ENCODE data around the gene RNF225.
A peak's percentile ranks its signal among the peaks of the same experiment; 100 is the strongest.

Gene RNF225

DNA sequence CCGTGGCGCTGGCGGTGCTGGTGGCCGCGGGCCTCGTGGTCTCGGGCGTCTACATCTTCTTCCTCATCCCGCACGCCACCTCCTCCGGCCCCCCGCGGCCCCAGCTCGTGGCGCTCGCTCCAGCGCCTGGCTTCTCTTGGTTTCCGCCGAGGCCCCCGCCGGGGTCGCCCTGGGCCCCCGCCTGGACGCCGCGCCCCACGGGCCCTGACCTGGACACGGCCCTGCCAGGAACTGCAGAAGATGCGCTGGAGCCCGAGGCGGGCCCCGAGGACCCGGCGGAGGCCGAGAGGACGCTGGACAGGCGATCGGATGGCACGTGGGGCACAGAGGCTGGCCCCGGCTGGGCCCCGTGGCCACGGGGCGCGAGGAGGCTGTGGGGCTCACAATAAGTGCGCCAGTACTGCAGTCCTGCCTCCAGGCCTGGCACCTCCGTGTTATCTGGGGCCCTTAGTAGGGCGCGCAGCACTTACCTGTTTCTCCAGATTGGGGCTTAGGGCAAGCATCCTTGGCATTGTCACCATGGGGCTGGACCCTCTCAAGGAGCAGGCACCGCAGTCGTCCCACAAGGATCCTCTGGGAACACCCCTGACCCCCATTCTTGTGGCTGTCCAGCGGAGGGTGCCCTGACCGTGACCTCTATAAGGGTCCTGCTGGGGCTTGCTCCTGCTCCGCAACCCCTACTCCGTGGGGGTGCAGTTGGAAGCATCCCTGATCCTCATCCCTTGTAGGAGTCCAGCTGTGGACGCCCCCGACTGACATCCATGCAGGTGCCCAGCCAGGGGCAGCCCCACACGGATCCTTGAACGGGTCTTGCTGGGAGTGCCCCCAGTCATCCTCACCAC lies 1.5 kb downstream of the RNF225 start:
- ATAC-seq: no peak
- no peak for TF ChIP-seq ZFP3 (CRISPR knock-in tag; IDR thresholded peaks at IDR 0.05)
- no peak for TF ChIP-seq ZNF565 (CRISPR knock-in tag; conservative IDR thresholded peaks at IDR 0.05; ENCODE audit: low read depth)
- TF ChIP-seq OSR1 (CRISPR knock-in tag; IDR thresholded peaks at IDR 0.05): no peak
- no peak for TF ChIP-seq ZC3H10 (CRISPR knock-in tag; IDR thresholded peaks at IDR 0.05)
- TF ChIP-seq CSDC2 (CRISPR knock-in tag; IDR thresholded peaks at IDR 0.05): no peak
- TF ChIP-seq TOX (CRISPR knock-in tag; IDR thresholded peaks at IDR 0.05; ENCODE audit: borderline replicate concordance): no peak
- TF ChIP-seq ESRRG (CRISPR knock-in tag; IDR thresholded peaks at IDR 0.05): no peak
- TF ChIP-seq BACH2 (CRISPR knock-in tag; IDR thresholded peaks at IDR 0.05; ENCODE audit: borderline replicate concordance): no peak

DNA sequence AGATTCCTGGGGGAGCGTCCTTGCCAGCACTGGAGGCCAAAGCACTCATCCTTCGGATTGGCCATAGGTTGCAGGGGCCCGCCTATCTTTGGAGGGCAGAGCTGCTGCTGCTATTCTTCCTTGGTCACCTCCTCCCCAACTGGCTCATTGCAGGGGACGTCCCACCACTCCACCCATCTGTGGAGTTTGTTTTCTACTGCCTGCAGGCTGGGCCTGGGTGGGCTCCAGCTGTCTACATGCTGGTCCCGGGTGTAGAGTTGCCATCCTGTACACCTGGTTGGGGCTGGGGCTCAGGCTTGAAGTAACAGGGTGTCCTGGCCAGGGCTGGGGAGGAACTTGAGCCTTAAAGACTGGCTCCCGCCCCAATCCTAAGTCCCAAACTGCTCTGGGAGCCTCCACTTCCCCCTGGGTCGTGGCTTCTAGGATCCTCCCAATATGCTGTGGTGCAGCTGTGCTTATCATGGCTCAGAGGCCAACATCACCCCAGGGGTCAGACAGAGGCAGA lies 2.1 kb downstream of the RNF225 start:
- ATAC-seq: no peak
- TF ChIP-seq ARNTL (CRISPR knock-in tag; IDR thresholded peaks at IDR 0.05; ENCODE audit: borderline replicate concordance, low read depth) (no peak), TCF4 (CRISPR knock-in tag; IDR thresholded peaks at IDR 0.05; ENCODE audit: borderline replicate concordance) (no peak), OSR1 (CRISPR knock-in tag; IDR thresholded peaks at IDR 0.05) (no peak), ZNF70 (CRISPR knock-in tag; IDR thresholded peaks at IDR 0.05) (no peak), ISL1 (CRISPR knock-in tag; IDR thresholded peaks at IDR 0.05) (no peak), ESRRG (CRISPR knock-in tag; IDR thresholded peaks at IDR 0.05) (no peak), SNAI2 (CRISPR knock-in tag; IDR thresholded peaks at IDR 0.05) (no peak), TOX (CRISPR knock-in tag; IDR thresholded peaks at IDR 0.05; ENCODE audit: borderline replicate concordance) (no peak), GLIS3 (CRISPR knock-in tag; IDR thresholded peaks at IDR 0.05) (no peak), BACH2 (CRISPR knock-in tag; IDR thresholded peaks at IDR 0.05; ENCODE audit: borderline replicate concordance) (no peak), ZC3H10 (CRISPR knock-in tag; IDR thresholded peaks at IDR 0.05) (no peak), RARB (CRISPR knock-in tag; IDR thresholded peaks at IDR 0.05) (no peak)
- TF ChIP-seq, protein P1, sequence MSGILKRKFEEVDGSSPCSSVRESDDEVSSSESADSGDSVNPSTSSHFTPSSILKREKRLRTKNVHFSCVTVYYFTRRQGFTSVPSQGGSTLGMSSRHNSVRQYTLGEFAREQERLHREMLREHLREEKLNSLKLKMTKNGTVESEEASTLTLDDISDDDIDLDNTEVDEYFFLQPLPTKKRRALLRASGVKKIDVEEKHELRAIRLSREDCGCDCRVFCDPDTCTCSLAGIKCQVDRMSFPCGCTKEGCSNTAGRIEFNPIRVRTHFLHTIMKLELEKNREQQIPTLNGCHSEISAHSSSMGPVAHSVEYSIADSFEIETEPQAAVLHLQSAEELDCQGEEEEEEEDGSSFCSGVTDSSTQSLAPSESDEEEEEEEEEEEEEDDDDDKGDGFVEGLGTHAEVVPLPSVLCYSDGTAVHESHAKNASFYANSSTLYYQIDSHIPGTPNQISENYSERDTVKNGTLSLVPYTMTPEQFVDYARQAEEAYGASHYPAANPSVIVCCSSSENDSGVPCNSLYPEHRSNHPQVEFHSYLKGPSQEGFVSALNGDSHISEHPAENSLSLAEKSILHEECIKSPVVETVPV (CRISPR knock-in tag; IDR thresholded peaks at IDR 0.05): no peak

DNA sequence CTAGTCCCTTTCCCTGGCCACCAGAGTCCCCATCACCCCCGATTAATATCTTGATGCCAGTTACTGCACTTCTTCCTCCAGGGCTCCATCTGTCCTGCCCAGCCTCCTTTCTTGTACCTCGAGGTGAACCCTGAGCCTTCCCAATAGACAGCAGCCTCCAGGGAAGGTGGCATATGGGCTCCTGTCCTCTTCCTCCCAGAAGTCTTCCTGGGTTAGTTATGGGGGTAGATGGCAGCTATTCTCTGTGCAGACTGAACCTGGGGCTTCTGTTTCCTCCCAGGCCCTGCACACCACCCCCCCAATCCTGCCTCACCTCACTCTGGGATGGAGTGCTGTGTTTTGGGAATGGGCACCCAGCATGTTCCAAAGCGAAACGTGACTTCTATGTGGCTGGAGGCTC lies 2.6 kb downstream of the RNF225 start:
- no peak for TF ChIP-seq ZC3H10 (CRISPR knock-in tag; IDR thresholded peaks at IDR 0.05)
- TF ChIP-seq ARNTL (CRISPR knock-in tag; IDR thresholded peaks at IDR 0.05; ENCODE audit: borderline replicate concordance, low read depth): no peak
- TF ChIP-seq ZNF8 (CRISPR knock-in tag; IDR thresholded peaks at IDR 0.05): no peak
- TF ChIP-seq SNAI2 (CRISPR knock-in tag; IDR thresholded peaks at IDR 0.05): no peak
- no peak for TF ChIP-seq ESRRG (CRISPR knock-in tag; IDR thresholded peaks at IDR 0.05)
- TF ChIP-seq RARB (CRISPR knock-in tag; IDR thresholded peaks at IDR 0.05): no peak
- no peak for TF ChIP-seq TCF4 (CRISPR knock-in tag; IDR thresholded peaks at IDR 0.05; ENCODE audit: borderline replicate concordance)
- TF ChIP-seq BACH2 (CRISPR knock-in tag; IDR thresholded peaks at IDR 0.05; ENCODE audit: borderline replicate concordance): no peak
- TF ChIP-seq ZNF70 (CRISPR knock-in tag; IDR thresholded peaks at IDR 0.05): no peak
- no peak for ATAC-seq

DNA sequence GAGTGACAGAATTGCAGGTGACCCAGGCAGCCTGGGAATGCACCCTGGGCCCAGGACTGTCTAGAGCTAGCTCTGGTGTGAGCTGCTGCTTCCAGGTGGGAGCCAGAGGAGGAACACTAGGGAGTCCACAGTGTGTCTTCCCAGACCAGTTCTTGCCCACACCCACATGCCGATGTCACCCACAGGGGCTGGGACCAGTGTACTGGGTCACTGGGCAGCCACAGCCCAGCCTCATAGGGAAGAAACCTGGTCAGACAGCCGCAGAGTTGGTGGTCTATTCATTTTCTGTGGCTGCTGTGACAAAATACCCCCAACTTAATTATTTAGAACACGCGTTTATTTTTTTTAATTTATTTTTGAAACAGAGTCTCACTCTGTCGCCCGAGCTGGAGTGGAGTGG lies 3.1 kb downstream of the RNF225 start:
- TF ChIP-seq CSDC2 (CRISPR knock-in tag; IDR thresholded peaks at IDR 0.05): no peak
- TF ChIP-seq, protein P1 (CRISPR knock-in tag; IDR thresholded peaks at IDR 0.05): no peak
- no peak for TF ChIP-seq ISL1 (CRISPR knock-in tag; IDR thresholded peaks at IDR 0.05)
- ATAC-seq: no peak

DNA sequence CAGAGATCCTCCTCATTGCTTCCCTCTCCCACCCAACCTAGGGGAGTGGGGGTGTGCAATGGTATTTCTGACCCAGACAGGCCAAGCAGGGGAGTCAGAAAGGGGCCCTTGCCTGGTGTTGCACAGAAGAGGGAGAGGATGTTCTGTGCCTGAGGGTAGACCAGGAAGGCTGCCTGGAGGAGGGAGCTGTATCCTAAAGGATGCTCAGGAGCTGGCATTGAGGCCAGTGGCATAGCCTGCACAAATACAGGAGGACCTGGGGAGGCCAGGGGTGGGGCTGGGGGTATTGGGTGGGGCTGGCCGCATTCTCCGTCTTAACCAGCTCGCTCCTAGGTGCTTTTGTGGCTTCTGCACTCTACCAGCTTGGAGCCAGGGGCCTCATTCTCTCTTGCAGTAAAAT lies 4.4 kb downstream of the RNF225 start:
- no peak for ATAC-seq
- TF ChIP-seq TCF4 (CRISPR knock-in tag; IDR thresholded peaks at IDR 0.05; ENCODE audit: borderline replicate concordance) (no peak), BACH2 (CRISPR knock-in tag; IDR thresholded peaks at IDR 0.05; ENCODE audit: borderline replicate concordance) (no peak), ZFP3 (CRISPR knock-in tag; IDR thresholded peaks at IDR 0.05) (0 out of 2 replicates have a peak, but pooled peaks have one; percentile 61)

DNA sequence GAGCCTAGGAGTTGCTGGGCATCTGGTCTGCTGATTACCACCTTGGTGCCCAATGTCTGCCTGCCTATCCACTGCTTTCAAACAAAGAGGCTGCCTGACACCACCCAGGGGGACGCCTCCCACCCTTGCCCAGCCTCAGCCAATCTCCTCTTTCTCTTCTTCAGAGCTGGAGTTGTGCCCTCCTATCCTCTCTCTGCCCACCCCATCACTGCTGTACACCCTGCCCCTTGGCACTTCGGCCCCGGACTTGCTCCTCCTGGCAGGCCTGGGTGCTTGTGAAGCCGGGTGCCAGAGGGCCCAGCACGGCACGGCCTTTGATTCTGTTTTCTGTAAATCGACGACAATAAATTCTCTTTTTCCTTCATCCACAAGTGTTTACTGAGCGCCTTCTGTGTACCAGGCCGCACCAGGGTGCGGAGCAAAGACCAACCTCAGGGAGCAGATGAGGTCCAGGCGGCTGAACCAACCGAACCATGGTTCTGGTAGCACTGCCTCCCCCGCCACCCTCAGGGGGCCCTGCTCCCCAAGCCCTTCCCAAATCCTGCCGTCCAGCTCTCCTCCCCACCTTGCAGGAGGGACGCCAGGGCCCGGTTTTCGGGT lies 5.0 kb downstream of the RNF225 start:
- ATAC-seq: peak; percentile 66
- no peak for TF ChIP-seq ESRRG (CRISPR knock-in tag; IDR thresholded peaks at IDR 0.05)
- TF ChIP-seq CSDC2 (CRISPR knock-in tag; IDR thresholded peaks at IDR 0.05): no peak
- TF ChIP-seq, protein P2, sequence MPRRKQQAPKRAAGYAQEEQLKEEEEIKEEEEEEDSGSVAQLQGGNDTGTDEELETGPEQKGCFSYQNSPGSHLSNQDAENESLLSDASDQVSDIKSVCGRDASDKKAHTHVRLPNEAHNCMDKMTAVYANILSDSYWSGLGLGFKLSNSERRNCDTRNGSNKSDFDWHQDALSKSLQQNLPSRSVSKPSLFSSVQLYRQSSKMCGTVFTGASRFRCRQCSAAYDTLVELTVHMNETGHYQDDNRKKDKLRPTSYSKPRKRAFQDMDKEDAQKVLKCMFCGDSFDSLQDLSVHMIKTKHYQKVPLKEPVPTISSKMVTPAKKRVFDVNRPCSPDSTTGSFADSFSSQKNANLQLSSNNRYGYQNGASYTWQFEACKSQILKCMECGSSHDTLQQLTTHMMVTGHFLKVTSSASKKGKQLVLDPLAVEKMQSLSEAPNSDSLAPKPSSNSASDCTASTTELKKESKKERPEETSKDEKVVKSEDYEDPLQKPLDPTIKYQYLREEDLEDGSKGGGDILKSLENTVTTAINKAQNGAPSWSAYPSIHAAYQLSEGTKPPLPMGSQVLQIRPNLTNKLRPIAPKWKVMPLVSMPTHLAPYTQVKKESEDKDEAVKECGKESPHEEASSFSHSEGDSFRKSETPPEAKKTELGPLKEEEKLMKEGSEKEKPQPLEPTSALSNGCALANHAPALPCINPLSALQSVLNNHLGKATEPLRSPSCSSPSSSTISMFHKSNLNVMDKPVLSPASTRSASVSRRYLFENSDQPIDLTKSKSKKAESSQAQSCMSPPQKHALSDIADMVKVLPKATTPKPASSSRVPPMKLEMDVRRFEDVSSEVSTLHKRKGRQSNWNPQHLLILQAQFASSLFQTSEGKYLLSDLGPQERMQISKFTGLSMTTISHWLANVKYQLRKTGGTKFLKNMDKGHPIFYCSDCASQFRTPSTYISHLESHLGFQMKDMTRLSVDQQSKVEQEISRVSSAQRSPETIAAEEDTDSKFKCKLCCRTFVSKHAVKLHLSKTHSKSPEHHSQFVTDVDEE (CRISPR knock-in tag; IDR thresholded peaks at IDR 0.05): no peak
- TF ChIP-seq ARNTL (CRISPR knock-in tag; IDR thresholded peaks at IDR 0.05; ENCODE audit: borderline replicate concordance, low read depth): no peak
- no peak for TF ChIP-seq OSR1 (CRISPR knock-in tag; IDR thresholded peaks at IDR 0.05)
- TF ChIP-seq ISL1 (CRISPR knock-in tag; IDR thresholded peaks at IDR 0.05): no peak
- no peak for TF ChIP-seq ZNF565 (CRISPR knock-in tag; conservative IDR thresholded peaks at IDR 0.05; ENCODE audit: low read depth)
- no peak for TF ChIP-seq GLIS3 (CRISPR knock-in tag; IDR thresholded peaks at IDR 0.05)
- TF ChIP-seq, protein P3, sequence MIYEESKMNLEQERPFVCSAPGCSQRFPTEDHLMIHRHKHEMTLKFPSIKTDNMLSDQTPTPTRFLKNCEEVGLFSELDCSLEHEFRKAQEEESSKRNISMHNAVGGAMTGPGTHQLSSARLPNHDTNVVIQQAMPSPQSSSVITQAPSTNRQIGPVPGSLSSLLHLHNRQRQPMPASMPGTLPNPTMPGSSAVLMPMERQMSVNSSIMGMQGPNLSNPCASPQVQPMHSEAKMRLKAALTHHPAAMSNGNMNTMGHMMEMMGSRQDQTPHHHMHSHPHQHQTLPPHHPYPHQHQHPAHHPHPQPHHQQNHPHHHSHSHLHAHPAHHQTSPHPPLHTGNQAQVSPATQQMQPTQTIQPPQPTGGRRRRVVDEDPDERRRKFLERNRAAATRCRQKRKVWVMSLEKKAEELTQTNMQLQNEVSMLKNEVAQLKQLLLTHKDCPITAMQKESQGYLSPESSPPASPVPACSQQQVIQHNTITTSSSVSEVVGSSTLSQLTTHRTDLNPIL (CRISPR knock-in tag; IDR thresholded peaks at IDR 0.05; ENCODE audit: low read depth): no peak
- TF ChIP-seq SNAI2 (CRISPR knock-in tag; IDR thresholded peaks at IDR 0.05): no peak
- TF ChIP-seq RARB (CRISPR knock-in tag; IDR thresholded peaks at IDR 0.05): no peak
